Stomach (tissue), 4 donors: ENCODE measurements around the gene CORO7.

ENCODE experiments used
- CTCF ChIP-seq, 7 experiments: fragments of 450-650 bp in 4 of 7; fragments of 200-600 bp in 3 of 7; sonication (generic) in 3 of 7; IDR thresholded peaks; one replicate each; pipeline ENCODE4 v1.5.1; 2016 to 2019; ENCODE audit warnings: antibody characterized with exemption in 7 of 7, control low read depth in 2 of 7, mild to moderate bottlenecking in 1 of 7
- POLR2AphosphoS5 ChIP-seq, 3 donors: sonication (generic); formaldehyde crosslinking; IDR thresholded peaks; one replicate each; pipeline ENCODE4 v1.6.1; 2016; ENCODE audit warnings: antibody characterized with exemption in 3 of 3

- TF ChIP-seq CTCF (IDR thresholded peaks at IDR 0.05) (no peak), POLR2AphosphoS5 (IDR thresholded peaks at IDR 0.05) (no peak)
These were observed 71.2 kb downstream of the CORO7 start for GRCh38 chr16:4344983-4345835.
